Head of caudate nucleus (tissue), 42 donors: Measurements from ENCODE around the gene CAMSAP3.
"Not testable (repeated sequence)": the region's sequence is repeated elsewhere in the genome, so short reads cannot be mapped to it uniquely, and the experiment has no call there.

Experiments used
- DNase-seq, 42 donors: peaks; one replicate each; pipeline versions ENCODE4 v3.0.0 to v3.0.0-alpha.2; 2020 to 2021; ENCODE audit warnings: mixed read lengths in 7 of 42
- intact Hi-C: fragments of 100-400 bp; cut with DNase I; formaldehyde crosslinking; loops from one replicate; pipeline ENCODE4 v1.15.0; 2022

The CAMSAP3 gene

GRCh38 chr19:7642295-7643030 is 46.8 kb downstream of the CAMSAP3 start:
- intact Hi-C loops: no loop called here
- DNase-seq: no peak

GRCh38 chr19:7643031-7643415 is 47.4 kb downstream of the CAMSAP3 start:
- no peak for DNase-seq
- intact Hi-C loops: no loop called here

GRCh38 chr19:7643629-7644549 is 48.2 kb downstream of the CAMSAP3 start:
- DNase-seq, intact Hi-C loops: not testable (repeated sequence)

- DNase-seq: no peak
- intact Hi-C loops: no loop called here
These were observed 48.9 kb downstream of the CAMSAP3 start for GRCh38 chr19:7644550-7644877.

GRCh38 chr19:7645163-7645562 is 49.5 kb downstream of the CAMSAP3 start:
- intact Hi-C loops: no loop called here
- peak in 1 of 42 donors; percentile 10 for DNase-seq

GRCh38 chr19:7645656-7646425 is 50.2 kb downstream of the CAMSAP3 start:
- intact Hi-C loops: no loop called here
- no peak for DNase-seq

- DNase-seq: no peak
- intact Hi-C loops: no loop called here
These were observed 50.7 kb downstream of the CAMSAP3 start for GRCh38 chr19:7646426-7646700.

- intact Hi-C loops: no loop called here
- DNase-seq: no peak
These were observed 51.5 kb downstream of the CAMSAP3 start for GRCh38 chr19:7647156-7647555.

GRCh38 chr19:7648265-7649014 is 52.8 kb downstream of the CAMSAP3 start:
- DNase-seq: no peak
- intact Hi-C loops: no loop called here

GRCh38 chr19:7650148-7650547 is 54.5 kb downstream of the CAMSAP3 start:
- intact Hi-C loops: no loop called here
- no peak for DNase-seq

- intact Hi-C loops: no loop called here
- peak; percentile 51 to 93 (median 84) for DNase-seq
These were observed 56.5 kb downstream of the CAMSAP3 start for GRCh38 chr19:7652061-7652641.

- intact Hi-C loops: no loop called here
- DNase-seq: no peak
These were observed 58.7 kb downstream of the CAMSAP3 start for GRCh38 chr19:7654401-7654800.

GRCh38 chr19:7655581-7655980 is 59.9 kb downstream of the CAMSAP3 start:
- DNase-seq: no peak
- intact Hi-C loops: no loop called here

- no peak for DNase-seq
- intact Hi-C loops: no loop called here
These were observed 61.6 kb downstream of the CAMSAP3 start for GRCh38 chr19:7657131-7657751.

GRCh38 chr19:7658219-7658686 is 62.6 kb downstream of the CAMSAP3 start:
- DNase-seq: peak in 19 of 42 donors; percentile 19 to 69 (median 37)
- intact Hi-C loops: no loop called here

- intact Hi-C loops: no loop called here
- no peak for DNase-seq
These were observed 66.3 kb downstream of the CAMSAP3 start for GRCh38 chr19:7661744-7662538.

- DNase-seq: no peak
- intact Hi-C loops: no loop called here
These were observed 67.0 kb downstream of the CAMSAP3 start for GRCh38 chr19:7662657-7663056.

GRCh38 chr19:7663706-7664105 is 68.0 kb downstream of the CAMSAP3 start:
- intact Hi-C loops: no loop called here
- no peak for DNase-seq
